Stimulated activated CD8-positive, alpha-beta memory T cell treated with anti-CD3 and anti-CD28 coated beads, Interleukin-15, amount 100 ng/mL, for 4 hours (primary cell): Measurements from ENCODE around the gene FABP3.

Source experiments
- DNase-seq, 2 donors: peaks; one replicate each; pipeline ENCODE4 v3.0.0-alpha.2; 2020; ENCODE audit warnings: low read depth in 2 of 2

FABP3 gene

DNA sequence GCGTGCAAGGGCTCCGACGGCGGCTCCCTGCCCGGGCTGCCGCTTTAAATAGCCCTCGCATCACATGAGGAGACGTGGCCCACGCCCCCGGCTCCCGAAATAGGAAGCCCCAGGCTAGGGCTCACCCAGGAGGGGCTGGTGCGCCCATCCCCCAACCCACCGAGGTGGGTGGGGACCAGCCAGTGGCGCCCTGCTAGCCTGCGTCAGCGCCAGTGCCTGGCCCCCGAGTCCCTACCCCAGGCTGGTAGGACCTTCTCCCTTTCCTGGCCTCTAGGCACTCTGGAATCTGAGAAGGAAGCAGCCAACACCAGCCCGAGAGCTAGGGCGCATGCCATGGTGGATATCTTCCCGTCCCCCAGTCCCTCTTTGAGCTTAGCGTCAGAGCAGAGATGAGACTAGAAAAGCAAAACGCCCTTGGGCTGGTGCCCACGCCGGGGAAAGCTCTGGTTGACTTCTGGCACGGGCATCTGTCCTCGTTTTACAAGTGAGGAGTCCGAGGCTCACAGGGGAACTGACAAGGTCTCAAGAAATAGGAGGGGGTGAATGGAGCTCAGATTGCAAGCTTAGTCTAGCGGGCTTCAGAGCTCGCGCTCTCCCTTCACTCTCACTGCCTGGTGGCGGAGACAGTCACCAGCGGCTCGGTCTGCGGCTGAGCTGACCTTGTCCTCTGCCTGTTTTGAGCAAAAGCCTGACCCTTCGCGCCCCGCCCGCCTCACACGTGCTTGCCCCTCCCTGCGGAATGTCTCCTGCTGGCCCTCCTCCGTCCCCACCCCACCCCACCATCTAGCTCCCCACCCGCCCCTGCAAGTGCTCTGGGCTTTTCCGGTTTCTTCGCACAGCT, at the start of gene FABP3:
TSS of gene FABP3 (minus strand) at position 21 of the 841 bp plus-strand sequence. CDS start 62 bp downstream, outside the sequence.
- DNase-seq = no peak

DNA sequence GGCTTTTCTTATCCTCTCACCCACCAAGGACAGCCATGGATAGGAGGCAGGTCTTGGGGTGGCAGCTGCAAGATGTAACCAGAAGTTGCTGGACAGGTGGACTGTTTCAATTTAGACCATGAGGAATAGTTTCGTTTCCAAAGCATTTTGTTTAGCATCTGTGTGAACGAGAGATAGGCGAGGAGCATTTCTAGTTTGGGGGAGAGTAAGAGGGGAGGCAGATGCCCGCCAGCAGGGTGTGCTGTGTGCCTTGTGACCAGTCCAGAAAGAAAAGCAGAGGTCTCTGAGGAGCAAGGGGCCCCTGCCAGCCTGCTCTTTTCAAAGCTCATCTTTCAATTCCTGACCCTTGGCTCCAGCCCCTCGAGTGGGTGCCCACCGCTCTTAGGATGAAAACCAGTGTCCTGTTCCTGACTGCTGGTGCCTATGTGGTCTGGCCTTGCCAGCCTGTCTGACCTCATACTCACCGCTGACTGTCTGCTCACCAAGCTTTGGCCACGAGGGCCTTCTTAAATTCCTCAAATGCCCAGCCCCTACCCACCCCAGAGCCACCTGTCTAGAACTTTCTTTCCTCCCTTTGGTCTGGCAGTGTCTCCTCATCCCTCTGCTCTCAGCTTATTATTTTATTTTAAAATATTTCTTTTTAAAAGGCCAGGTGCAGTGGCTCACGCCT, 48.6 kb upstream of the FABP3 start:
- no peak for DNase-seq

DNA sequence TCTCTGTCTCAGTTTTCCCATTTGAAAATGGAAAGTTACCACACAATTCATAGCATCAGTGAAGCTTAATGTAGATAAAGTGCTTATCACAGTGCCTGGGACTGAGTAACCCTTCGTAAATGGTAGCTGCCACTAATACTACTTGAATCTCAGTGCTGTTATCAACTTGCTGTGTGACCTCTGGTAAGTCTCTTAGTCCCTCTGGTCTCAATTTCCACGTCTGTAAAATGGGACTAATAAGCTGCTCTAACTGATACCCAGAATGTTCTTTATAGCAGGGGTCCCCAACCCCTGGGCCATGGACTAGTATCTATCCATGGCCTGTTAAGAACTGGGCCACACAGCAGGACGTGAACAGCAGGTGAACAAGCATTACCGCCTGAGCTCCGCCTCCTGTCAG, 47.8 kb upstream of the FABP3 start:
- no peak for DNase-seq

- no peak for DNase-seq
Observed at GRCh38 chr1:31418626-31419323, 45.9 kb upstream of the FABP3 start.

- no peak for DNase-seq
Observed at GRCh38 chr1:31417148-31417547, 44.3 kb upstream of the FABP3 start.

GRCh38 chr1:31416101-31416736, 43.3 kb upstream of the FABP3 start:
- DNase-seq = no peak

DNA sequence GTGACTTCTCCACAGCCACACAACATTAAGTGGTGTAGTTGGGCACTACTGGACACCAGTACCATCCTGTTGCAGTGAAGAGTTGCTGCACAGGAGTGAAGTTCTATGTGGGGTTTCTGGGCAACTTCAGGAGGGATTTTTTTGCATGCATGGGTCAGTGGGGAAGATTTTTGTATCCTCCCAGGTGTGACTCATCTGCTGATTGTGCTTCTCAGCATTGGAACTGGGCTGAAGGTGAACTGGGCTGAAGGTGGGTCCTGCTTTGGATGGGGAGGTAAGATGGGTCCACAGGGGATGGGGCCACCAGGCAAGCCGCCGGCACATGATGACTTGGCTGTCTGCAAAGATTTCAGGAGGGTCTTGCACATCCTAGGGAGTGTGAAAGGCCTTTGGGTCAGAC, 42.8 kb upstream of the FABP3 start:
- DNase-seq = no peak

- DNase-seq = no peak
Observed at GRCh38 chr1:31414980-31415370, 42.1 kb upstream of the FABP3 start.

DNA sequence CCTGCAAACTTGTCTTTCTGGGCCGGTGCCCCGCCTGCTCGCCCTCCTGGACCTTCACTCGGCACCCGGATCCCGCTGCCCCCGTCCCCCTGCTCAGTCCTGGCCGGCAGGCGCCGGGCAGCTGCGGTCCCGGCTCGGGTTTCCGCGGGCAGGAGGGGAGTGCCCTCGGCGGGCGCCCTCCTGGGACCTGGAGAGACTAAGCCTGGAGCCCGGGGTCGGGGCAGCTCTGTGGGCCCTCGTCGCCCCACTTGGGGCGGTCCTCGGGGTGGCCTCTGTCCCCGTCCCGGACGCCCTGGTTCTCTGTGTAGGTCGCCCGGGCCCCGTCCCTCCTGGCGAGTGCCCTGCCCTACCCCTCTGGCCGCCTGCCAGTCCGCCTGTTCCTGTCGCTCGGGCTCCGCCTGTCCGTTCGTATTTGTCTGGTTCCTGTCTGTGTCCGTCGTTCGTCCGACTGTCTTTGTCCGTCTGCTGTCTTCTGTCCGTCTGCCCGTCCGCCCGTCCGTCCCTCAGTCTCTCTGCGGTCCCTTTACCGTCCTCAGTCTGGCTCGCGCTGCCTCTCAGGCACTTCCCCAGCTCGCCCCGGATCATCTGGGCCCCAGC, 40.6 kb upstream of the FABP3 start:
- DNase-seq = no peak

DNA sequence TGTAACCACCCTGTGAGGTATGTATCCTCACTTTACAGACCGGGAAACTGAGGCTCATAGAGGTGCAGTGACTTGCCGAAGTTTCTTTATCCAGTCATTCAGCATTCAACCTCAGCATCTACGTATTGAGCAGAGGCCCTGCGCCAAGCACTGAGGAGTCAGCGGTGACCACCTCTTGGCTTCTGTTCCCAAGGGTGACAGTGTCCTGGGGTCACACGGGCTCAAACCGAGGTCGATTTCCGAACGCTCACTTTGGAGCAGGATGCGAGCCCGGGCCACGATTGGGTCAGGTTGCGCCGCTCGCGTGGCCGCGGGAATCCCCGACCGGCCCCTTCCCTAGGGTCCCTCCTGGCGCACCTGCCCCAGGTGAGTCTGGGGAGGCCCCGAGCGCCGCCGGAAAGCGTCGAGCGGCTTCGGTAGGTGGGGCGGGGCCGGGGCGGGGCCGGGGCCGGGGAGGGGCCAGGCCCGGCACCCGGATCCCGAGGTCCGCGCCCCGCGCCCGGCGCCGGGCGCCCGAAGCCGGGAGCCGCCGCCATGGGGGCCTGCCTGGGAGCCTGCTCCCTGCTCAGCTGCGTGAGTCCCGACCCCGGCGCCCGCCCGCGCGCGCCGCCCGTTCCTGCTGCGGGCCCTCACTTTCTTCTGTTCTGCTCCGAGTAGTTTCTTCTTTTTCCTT, 40.0 kb upstream of the FABP3 start, which contains the start of gene SERINC2:
TSS of gene SERINC2 (plus strand) at position 482 of the 673 bp plus-strand sequence. CDS start at position 535, 53 bp downstream.
- DNase-seq = no peak

- DNase-seq = no peak
Observed at GRCh38 chr1:31412205-31412604, 39.3 kb upstream of the FABP3 start.

DNA sequence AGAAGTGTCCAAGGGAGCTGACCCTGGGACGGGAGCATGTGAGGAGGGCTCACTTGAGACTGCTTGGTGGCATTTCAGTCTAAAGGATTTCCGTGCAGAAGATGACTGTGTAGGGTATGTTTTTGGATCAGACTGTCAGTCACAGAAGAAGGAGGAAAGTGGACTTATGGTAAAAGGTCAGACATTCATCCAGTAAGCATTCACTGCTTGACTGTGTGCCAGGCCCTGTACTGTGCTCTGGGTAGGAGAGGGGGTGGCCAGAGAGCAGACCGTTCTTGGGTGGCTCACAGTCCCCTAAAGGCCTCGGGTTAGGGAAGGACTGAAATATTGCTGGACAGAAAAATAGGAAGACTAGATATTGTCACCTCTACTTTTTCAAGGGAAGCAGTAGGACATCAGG, 38.0 kb upstream of the FABP3 start:
- no peak for DNase-seq

DNA sequence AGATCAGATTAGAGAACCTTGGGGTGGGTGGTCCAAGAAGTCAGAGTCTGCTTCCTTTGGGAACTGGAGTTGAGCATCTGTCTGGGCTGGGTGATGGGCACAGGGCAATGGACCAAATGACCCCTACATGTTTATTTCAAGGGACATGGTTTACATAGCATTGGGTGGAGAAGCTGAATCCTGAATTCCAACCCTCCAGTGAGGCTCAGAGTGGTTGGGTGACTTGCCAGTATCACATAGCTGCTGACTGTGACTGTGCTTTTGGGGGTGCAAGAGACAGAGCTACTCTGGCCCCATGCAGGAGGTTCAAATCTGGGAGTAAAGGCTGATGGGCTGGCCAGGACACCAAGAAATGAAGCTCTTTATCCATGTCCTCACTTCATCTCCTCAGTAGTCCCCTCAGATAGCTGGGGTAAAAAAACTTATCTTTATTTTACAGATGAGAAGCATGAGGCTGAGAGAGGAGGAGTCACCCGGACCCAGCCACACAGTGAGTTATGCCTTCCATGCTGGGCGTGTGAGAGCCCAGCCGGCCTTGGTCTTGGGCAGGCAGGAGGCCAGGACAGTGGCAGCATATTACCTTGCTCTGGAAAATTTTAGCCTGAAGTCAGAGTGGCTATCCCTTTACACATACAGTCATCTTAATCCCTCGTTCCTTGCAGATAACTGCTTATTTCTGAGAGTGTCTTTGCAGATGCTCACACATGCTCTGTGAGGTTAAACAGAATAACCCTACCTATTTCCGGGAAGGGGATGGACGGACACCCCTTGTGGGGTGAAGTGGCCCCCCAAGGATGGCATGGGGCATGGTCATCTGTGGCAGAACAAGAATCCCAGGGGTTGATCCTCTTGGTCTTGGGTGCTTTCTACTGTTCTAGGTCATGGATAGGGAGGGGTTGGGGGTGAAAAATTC, 37.3 kb upstream of the FABP3 start:
- no peak for DNase-seq

DNA sequence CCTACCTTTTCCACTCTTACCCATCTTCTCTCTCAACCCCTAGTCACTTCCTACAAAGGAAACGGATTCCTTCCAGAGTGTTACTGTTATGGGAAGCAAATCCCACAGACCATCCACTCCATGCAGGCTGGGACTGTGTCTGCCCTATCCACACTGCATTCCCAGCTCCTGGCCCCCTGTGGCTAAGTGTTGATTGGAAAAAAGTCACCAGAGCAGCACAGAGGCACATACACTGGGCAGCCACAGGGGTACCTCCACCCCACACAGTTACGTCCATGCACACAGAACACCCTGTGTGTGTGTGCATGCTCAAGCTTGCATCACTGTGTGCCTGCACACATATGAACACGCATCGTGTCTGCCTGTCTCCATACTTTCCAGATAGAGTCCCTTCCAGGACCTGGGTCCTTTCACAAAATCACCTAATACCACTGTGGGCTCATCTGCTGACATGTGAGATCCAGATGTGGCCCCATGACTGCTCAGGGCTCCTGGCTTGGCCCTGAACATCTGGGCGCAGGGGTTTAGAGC, 36.0 kb upstream of the FABP3 start:
- no peak for DNase-seq

- DNase-seq = no peak
Observed at GRCh38 chr1:31407029-31407626, 34.3 kb upstream of the FABP3 start.

DNA sequence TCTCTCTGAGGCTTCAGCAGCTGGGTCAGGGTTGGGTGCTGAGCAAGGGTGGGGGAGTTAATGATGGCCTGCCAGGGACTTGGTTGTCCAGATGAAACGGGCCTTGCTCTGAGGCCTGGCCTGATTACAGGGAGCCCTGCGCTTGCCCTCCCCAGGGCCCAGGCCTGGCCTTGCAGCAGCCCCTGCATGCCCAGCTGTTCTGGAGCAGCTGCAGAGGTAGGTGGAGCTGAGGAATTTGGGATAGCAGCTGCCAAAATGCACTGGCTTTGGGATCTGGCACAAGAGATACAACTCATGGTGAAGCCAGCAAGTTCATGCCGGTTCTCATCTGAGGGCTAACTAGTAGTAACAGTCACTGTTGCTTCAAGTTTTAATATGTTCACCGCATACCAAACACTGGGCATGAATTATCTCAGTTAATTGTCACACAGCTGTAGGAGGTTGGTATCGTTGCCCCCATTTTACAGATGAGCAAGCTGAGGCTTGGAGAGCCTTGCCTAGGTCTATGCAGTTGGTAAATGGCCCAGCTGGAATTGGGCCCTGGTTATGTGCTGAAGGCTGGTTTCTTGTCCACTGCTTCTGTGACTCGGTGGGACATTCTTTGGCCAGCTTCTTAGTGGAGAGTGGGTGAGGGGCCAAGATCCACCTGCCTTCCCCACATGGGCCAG, 32.8 kb upstream of the FABP3 start:
- DNase-seq = no peak

- no peak for DNase-seq
Observed at GRCh38 chr1:31401241-31401640, 28.4 kb upstream of the FABP3 start.

DNA sequence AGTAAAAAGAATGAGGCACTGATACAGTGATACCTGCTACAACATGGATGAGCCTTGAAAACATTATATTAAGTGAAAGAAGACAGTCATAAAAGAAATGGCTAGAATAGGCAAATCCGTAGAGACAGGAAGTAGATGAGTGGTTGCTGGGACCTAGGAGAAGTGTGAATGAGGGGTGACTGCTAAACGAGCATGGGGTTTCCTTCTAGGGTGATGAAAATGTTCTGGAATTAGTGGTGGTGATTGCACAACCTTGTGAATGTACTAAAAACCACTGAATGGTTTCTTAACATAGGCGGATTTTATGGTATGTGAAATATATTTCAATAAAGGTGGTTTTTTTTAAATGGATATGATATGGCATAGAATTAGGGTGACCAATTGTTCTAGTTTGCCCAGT, 27.5 kb upstream of the FABP3 start:
- DNase-seq = no peak

DNA sequence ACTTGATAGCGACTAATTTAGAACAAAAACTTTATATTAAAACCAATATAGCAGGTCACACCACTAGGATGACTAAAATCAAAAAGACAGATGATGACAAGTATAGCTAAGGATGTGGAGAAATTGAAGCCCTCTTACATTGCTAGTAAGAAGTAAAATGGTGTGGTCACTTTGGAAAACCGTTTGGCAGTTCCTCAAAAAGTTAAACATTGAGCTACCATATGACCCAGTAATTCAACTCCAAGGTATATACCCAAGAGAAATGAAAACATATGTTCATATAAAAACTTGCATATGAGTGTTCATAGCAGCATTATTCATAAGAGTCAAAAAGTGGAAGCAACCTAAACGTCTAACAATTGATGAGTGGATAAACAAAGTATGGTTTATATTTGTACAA, 27.1 kb upstream of the FABP3 start:
- DNase-seq = no peak
